GM23338 (cell line): ENCODE measurements around the gene STIM2.

Experiments used
- EZH2 ChIP-seq: fragments of 200-600 bp; sonication (generic); IDR thresholded peaks from one replicate; pipeline ENCODE4 v1.8.0; 2017; ENCODE audit warnings: antibody characterized with exemption, mild to moderate bottlenecking, low read depth; ENCODE audit not compliant: unreplicated experiment
- TF ChIP-seq, protein P1 (sequence below), 2 experiments: fragments of 200-600 bp in 1 of 2; sonication (generic) in 1 of 2; conservative IDR thresholded peaks; 2 replicates each; pipeline versions ENCODE4 v1.5.1 to v1.6.1; 2016 to 2017; ENCODE audit warnings: antibody characterized with exemption in 2 of 2, low read depth in 2 of 2, mild to moderate bottlenecking in 2 of 2, moderate library complexity in 1 of 2

DNA sequence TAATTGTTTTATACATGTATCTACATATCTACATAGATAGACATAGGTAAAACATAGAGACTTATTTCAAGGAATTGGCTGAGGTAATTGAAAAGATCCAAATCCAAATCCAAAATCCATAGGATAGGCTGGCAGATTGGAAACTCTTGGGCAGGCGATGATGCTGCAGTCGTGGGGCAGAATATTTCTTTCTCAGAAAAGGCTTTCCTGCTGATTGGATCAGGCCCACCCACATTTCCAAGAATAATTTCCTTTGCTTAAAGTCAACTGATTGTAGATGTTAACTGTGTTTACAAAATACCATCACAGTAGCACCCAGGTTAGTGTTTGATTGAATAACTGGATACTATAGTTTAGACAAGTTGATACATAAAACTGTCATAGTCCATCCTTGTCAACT, 27.2 kb downstream of the STIM2 start:
- TF ChIP-seq EZH2, result no peak
- TF ChIP-seq, protein P1, sequence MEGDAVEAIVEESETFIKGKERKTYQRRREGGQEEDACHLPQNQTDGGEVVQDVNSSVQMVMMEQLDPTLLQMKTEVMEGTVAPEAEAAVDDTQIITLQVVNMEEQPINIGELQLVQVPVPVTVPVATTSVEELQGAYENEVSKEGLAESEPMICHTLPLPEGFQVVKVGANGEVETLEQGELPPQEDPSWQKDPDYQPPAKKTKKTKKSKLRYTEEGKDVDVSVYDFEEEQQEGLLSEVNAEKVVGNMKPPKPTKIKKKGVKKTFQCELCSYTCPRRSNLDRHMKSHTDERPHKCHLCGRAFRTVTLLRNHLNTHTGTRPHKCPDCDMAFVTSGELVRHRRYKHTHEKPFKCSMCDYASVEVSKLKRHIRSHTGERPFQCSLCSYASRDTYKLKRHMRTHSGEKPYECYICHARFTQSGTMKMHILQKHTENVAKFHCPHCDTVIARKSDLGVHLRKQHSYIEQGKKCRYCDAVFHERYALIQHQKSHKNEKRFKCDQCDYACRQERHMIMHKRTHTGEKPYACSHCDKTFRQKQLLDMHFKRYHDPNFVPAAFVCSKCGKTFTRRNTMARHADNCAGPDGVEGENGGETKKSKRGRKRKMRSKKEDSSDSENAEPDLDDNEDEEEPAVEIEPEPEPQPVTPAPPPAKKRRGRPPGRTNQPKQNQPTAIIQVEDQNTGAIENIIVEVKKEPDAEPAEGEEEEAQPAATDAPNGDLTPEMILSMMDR (conservative IDR thresholded peaks at IDR 0.05; ENCODE audit: low read depth in 2 of 2), result no peak
